Peyer's patch (tissue), 4 donors: ENCODE data around the gene CDKAL1.

Source experiments
- POLR2A ChIP-seq, 2 donors: fragments of 450-650 bp; IDR thresholded peaks; one replicate each; pipeline ENCODE4 v1.5.1; 2017; ENCODE audit warnings: antibody characterized with exemption in 2 of 2, mild to moderate bottlenecking in 2 of 2, moderate library complexity in 2 of 2
- TF ChIP-seq, protein P1 (sequence below), 6 experiments: fragments of 450-650 bp in 4 of 6; fragments of 200-600 bp in 2 of 6; sonication (generic) in 1 of 6; IDR thresholded peaks; one replicate each; pipeline ENCODE4 v1.5.1; 2017 to 2019; ENCODE audit warnings: antibody characterized with exemption in 6 of 6, mild to moderate bottlenecking in 3 of 6, moderate library complexity in 1 of 6

DNA sequence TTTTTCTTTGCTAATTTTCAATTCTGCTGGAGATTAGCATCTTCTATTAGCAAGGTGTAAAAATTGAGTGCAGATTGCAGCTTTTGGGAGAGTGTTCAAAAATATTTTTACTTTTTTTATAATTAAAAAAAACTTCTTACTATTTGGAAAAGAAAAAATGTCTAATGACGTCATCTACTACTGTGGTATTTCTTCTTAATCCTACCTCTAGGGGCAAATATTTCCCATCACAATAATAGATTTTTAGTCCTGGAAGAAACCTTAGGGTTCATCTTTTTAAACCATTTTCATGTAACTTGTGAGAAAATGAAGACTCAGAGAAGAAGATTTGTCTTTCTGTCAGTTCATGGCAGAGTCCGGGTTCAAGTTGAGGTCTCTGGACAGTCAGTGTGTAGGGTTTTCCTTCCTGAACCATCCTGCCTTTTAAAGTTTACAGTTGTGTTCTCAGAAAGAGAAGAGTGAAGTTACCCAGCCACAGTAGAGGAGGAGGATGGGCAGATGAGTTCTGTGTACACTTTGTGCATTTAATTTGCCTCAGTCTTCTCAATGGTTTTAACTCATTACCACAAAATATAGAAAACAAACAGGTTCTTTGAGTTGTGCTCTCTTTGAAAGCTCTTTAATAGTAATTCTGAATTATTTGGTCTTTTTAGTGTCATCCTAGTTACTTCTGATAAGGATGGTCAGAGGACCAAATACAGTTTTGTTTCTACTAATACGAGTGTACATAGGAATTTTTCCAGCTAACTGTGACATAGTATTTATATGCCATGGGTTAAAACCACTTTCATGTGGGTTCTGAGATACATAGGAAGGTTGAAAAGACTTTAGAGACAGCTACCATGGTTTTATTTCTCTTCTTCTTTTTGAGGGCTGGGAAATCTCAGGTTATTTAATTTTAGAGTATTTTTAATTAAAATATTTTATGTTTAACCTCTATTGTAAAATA lies 184.7 kb downstream of the CDKAL1 start:
- TF ChIP-seq, protein P1, sequence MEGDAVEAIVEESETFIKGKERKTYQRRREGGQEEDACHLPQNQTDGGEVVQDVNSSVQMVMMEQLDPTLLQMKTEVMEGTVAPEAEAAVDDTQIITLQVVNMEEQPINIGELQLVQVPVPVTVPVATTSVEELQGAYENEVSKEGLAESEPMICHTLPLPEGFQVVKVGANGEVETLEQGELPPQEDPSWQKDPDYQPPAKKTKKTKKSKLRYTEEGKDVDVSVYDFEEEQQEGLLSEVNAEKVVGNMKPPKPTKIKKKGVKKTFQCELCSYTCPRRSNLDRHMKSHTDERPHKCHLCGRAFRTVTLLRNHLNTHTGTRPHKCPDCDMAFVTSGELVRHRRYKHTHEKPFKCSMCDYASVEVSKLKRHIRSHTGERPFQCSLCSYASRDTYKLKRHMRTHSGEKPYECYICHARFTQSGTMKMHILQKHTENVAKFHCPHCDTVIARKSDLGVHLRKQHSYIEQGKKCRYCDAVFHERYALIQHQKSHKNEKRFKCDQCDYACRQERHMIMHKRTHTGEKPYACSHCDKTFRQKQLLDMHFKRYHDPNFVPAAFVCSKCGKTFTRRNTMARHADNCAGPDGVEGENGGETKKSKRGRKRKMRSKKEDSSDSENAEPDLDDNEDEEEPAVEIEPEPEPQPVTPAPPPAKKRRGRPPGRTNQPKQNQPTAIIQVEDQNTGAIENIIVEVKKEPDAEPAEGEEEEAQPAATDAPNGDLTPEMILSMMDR (IDR thresholded peaks at IDR 0.05), result no peak
- no peak for TF ChIP-seq POLR2A (IDR thresholded peaks at IDR 0.05)
